ENCODE results near the gene ODC1.

ODC1 gene

DNA sequence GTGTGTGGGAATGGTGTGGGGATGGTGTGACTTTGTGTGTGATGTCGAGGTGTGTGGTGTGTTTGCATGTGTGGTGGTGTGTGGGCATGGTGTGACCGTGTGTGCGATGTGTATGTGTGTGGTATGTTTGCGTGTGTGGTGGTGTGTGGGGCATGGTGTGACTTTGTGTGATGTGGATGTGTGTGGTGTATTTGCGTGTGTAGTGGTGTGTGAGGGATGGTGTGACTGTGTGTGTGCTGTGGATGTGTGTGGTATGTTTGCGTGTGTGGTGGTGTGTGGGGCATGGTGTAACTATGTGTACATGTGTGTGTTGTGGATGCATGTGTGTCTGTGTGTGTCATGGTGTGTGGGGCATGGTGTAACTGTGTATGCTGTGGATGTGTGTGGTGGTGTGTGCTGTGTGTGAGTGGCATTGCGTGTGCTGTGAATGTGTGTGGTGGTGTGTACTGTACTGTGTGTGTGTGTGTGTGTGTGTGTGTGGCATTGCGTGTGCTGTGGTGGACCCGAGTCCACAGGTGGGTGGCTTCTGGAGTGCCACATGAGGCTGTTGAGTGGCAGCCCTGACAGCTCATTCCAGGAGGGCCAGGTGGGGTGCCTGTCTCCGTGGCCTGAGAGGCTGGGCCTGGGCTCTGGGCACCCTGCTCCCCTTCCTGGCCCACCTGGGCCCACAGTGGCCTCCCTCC, 14.7 kb downstream of the ODC1 start:
- no peaks in the 10 kb centered on the region for H3K36me3 ChIP-seq (ENCODE audit: insufficient read depth, low read length)
- no peaks in the 10 kb centered on the region for H3K79me2 ChIP-seq (ENCODE audit: insufficient read depth, low read length)
- H3K27ac ChIP-seq (ENCODE audit: low read length), result no peak overlapping the region
- no peak overlapping the region for H3K4me2 ChIP-seq (ENCODE audit: insufficient read depth, low read length)
- peaks cover 3% of the 10 kb centered on the region; the same call in 1 of the 2 replicates for H3K4me1 ChIP-seq (ENCODE audit: insufficient read depth, low read length)
- ATAC-seq (ENCODE audit: insufficient read depth, low read depth), result no peak
- no peak overlapping the region for H3K9ac ChIP-seq (ENCODE audit: low read depth, low read length)
- H4K20me1 ChIP-seq (ENCODE audit: insufficient read depth, low read length), result no peaks in the 10 kb centered on the region; the same call in 1 of the 2 replicates
- TF ChIP-seq, protein P1, sequence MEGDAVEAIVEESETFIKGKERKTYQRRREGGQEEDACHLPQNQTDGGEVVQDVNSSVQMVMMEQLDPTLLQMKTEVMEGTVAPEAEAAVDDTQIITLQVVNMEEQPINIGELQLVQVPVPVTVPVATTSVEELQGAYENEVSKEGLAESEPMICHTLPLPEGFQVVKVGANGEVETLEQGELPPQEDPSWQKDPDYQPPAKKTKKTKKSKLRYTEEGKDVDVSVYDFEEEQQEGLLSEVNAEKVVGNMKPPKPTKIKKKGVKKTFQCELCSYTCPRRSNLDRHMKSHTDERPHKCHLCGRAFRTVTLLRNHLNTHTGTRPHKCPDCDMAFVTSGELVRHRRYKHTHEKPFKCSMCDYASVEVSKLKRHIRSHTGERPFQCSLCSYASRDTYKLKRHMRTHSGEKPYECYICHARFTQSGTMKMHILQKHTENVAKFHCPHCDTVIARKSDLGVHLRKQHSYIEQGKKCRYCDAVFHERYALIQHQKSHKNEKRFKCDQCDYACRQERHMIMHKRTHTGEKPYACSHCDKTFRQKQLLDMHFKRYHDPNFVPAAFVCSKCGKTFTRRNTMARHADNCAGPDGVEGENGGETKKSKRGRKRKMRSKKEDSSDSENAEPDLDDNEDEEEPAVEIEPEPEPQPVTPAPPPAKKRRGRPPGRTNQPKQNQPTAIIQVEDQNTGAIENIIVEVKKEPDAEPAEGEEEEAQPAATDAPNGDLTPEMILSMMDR (IDR thresholded peaks at IDR 0.05; ENCODE audit: borderline replicate concordance, extremely low read depth, low read length, poor library complexity, severe bottlenecking), result no peak
- no peak for TF ChIP-seq EZH2 (IDR thresholded peaks at IDR 0.05; ENCODE audit: borderline replicate concordance, low read depth, low read length, severe bottlenecking)
- no peaks in the 10 kb centered on the region for H3K9me3 ChIP-seq (ENCODE audit: insufficient read depth, low read length, severe bottlenecking)
- no peak for DNase-seq
- no peak overlapping the region for H3K4me3 ChIP-seq (ENCODE audit: low read depth in 1 of 2, low read length in 2 of 2)
- no peak overlapping the region for H2AFZ ChIP-seq (ENCODE audit: low read depth, low read length)
- no peaks in the 10 kb centered on the region for H3K27me3 ChIP-seq (ENCODE audit: insufficient read depth, low read length, poor library complexity)

DNA sequence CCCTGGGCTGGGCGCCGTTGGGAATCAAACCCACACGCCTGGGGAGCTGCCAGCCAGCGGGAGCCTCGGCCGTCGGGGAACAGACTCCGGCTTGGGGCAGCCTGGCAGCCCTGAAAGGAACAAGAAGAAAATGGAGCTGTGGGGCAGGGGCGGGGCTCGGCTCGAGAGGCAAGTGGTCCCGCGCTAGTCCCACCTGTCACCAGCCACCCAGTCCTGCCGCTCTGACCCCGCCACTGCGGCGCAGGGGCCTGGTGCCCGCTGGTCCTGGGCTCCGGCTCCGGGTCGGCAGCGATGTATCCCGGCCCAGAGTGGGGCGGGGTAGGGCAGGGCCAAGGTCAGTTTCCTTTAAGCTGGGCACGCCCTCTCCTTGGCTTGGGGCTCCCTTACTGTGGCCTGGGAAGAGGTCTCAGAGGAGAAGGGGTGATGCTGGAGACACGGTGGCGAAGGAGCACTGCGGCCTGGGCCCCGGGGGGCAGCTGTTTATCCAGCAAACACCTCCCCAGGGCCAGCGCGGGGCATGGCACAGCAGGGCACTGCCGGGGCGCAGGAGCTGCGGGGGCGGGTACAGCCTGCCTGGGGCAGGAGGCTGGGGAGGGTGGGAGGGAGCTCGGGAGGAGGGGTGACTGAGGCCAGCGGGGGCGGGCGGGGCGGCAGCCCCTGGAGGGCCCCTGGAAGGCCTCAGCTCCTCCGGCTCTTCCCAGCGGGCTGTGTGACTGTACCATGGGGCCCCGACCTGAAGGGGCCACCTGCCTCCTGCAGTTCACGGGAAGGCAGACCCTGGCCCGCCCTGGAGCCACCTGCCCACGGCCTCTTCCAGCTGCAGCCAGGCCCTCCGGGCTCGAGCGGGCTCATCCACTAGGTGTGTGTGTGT, 15.6 kb downstream of the ODC1 start:
- Histone ChIP-seq H3K9me3 (ENCODE audit: insufficient read depth, low read length, severe bottlenecking) (no peaks in the 10 kb centered on the region), H3K9ac (ENCODE audit: low read depth, low read length) (no peak overlapping the region), H3K36me3 (ENCODE audit: insufficient read depth, low read length) (no peaks in the 10 kb centered on the region), H3K27me3 (ENCODE audit: insufficient read depth, low read length, poor library complexity) (no peaks in the 10 kb centered on the region), H4K20me1 (ENCODE audit: insufficient read depth, low read length) (no peaks in the 10 kb centered on the region; the same call in 1 of the 2 replicates), H2AFZ (ENCODE audit: low read depth, low read length) (no peak overlapping the region), H3K4me1 (ENCODE audit: insufficient read depth, low read length) (peaks cover 3% of the 10 kb centered on the region; the same call in 1 of the 2 replicates), H3K79me2 (ENCODE audit: insufficient read depth, low read length) (no peaks in the 10 kb centered on the region), H3K4me2 (ENCODE audit: insufficient read depth, low read length) (no peak overlapping the region), H3K4me3 (ENCODE audit: low read depth in 1 of 2, low read length in 2 of 2) (no peak overlapping the region), H3K27ac (ENCODE audit: low read length) (no peak overlapping the region)
- ATAC-seq (ENCODE audit: insufficient read depth, low read depth) (no peak), DNase-seq (no peak)
- no peak for TF ChIP-seq EZH2 (IDR thresholded peaks at IDR 0.05; ENCODE audit: borderline replicate concordance, low read depth, low read length, severe bottlenecking)
- TF ChIP-seq, protein P1 (IDR thresholded peaks at IDR 0.05; ENCODE audit: borderline replicate concordance, extremely low read depth, low read length, poor library complexity, severe bottlenecking), result no peak

DNA sequence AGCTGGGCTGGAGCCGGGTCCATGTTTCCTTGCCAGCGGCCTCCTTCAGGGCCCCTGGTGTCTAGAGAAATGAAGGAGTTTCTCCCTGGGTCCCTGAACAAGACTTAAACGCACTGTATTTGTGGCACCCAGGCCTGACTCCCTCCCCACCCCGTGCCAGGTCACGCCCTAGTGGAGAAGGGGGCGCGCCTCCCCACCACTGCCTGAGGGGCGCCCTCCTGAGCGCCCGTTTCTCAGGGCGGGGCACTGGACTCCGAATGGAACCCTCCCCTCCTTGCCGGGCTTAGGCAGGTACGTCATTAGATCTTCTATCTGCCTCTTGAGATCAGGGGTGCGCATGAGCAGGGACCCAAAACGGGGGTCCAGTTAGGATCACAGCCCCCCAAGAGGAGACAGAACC, 16.3 kb downstream of the ODC1 start:
- no peaks in the 10 kb centered on the region for H3K27me3 ChIP-seq (ENCODE audit: insufficient read depth, low read length, poor library complexity)
- no peaks in the 10 kb centered on the region for H3K9me3 ChIP-seq (ENCODE audit: insufficient read depth, low read length, severe bottlenecking)
- TF ChIP-seq, protein P1 (IDR thresholded peaks at IDR 0.05; ENCODE audit: borderline replicate concordance, extremely low read depth, low read length, poor library complexity, severe bottlenecking), result no peak
- TF ChIP-seq EZH2 (IDR thresholded peaks at IDR 0.05; ENCODE audit: borderline replicate concordance, low read depth, low read length, severe bottlenecking), result no peak
- ATAC-seq (ENCODE audit: insufficient read depth, low read depth) (no peak), DNase-seq (no peak)
- H3K79me2 ChIP-seq (ENCODE audit: insufficient read depth, low read length), result no peaks in the 10 kb centered on the region
- no peak overlapping the region for H3K27ac ChIP-seq (ENCODE audit: low read length)
- no peaks in the 10 kb centered on the region; the same call in 1 of the 2 replicates for H4K20me1 ChIP-seq (ENCODE audit: insufficient read depth, low read length)
- H3K4me3 ChIP-seq (ENCODE audit: low read depth in 1 of 2, low read length in 2 of 2), result no peak overlapping the region
- no peak overlapping the region for H3K4me2 ChIP-seq (ENCODE audit: insufficient read depth, low read length)
- H3K9ac ChIP-seq (ENCODE audit: low read depth, low read length), result no peak overlapping the region
- H3K36me3 ChIP-seq (ENCODE audit: insufficient read depth, low read length), result no peaks in the 10 kb centered on the region
- H3K4me1 ChIP-seq (ENCODE audit: insufficient read depth, low read length), result peaks cover 3% of the 10 kb centered on the region; the same call in 1 of the 2 replicates
- H2AFZ ChIP-seq (ENCODE audit: low read depth, low read length), result no peak overlapping the region
